ENCODE measurements around the gene RALGPS2. TPM values are rescaled to one million over a fixed set of nuclear protein-coding genes. Genes with fewer than 3 reads are reported as not detected.
A peak's percentile ranks its signal among the peaks of the same experiment; 100 is the strongest.
"Not testable (repeated sequence)": the region's sequence is repeated elsewhere in the genome, so short reads cannot be mapped to it uniquely, and the experiment has no call there.

RALGPS2 gene
- total and polyA plus RNA-seq, 12 donors = 2.5 to 36.7 (median 12.9) TPM

DNA sequence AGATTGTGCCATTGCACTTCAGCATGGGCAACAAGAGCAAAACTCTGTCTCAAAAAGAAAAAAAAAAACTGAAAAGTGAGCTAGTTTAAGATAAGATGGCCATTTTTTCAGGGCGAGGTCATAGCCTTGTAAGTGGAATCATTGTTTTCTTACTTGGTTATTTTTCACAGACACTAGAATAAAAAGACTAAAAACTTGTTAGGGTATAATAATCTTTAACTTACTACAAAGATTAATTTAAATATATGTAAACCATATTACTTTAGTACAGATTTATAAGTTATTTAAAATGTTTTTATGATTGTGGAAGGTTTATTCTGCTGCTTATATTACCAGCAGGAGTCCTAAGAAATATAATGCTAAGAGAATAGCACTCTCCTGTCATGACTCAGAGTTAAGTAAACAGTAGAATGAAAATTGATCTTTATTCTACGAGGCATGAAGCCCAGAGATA is 122.4 kb downstream of the RALGPS2 start:
- WGBS, 4 donors = 33 to 36% (median 34%) methylated on average over 2 of the region's 2 CpGs
- TF ChIP-seq POLR2A (IDR thresholded peaks at IDR 0.05) = no peak
- TF ChIP-seq, protein P1, sequence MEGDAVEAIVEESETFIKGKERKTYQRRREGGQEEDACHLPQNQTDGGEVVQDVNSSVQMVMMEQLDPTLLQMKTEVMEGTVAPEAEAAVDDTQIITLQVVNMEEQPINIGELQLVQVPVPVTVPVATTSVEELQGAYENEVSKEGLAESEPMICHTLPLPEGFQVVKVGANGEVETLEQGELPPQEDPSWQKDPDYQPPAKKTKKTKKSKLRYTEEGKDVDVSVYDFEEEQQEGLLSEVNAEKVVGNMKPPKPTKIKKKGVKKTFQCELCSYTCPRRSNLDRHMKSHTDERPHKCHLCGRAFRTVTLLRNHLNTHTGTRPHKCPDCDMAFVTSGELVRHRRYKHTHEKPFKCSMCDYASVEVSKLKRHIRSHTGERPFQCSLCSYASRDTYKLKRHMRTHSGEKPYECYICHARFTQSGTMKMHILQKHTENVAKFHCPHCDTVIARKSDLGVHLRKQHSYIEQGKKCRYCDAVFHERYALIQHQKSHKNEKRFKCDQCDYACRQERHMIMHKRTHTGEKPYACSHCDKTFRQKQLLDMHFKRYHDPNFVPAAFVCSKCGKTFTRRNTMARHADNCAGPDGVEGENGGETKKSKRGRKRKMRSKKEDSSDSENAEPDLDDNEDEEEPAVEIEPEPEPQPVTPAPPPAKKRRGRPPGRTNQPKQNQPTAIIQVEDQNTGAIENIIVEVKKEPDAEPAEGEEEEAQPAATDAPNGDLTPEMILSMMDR (IDR thresholded peaks at IDR 0.05) = no peak
- no peaks in the 10 kb centered on the region for H3K36me3 ChIP-seq (replicated peaks in 1 of 2)
- intact Hi-C loops (cut with DNase I) = no loop called here
- H3K27me3 ChIP-seq = no peaks in the 10 kb centered on the region
- peak in 1 of 7 donors; percentile 4 for DNase-seq
- H3K4me1 ChIP-seq (replicated peaks in 1 of 2) = peaks cover 9% of the 10 kb centered on the region in 2 donors
- peak overlapping the region in 3 of 5 donors; percentile 11 to 36 (median 30) for H3K27ac ChIP-seq
- H3K4me3 ChIP-seq = no peak overlapping the region
- H3K9me3 ChIP-seq (replicated peaks in 1 of 3) = no peaks in the 10 kb centered on the region

- H3K36me3 ChIP-seq (replicated peaks in 1 of 2); H3K4me1 ChIP-seq (replicated peaks in 1 of 2); H3K9me3 ChIP-seq (replicated peaks in 1 of 3); intact Hi-C loops (cut with DNase I); DNase-seq; H3K4me3 ChIP-seq; H3K27me3 ChIP-seq: not testable (repeated sequence)
- WGBS, 4 donors = 86 to 100% (median 96%) methylated on average over 1 of the region's 1 CpG
- peak overlapping the region in 1 of 5 donors; percentile 30 for H3K27ac ChIP-seq
These were observed 122.9 kb downstream of the RALGPS2 start for GRCh38 chr1:178847919-178848318.

GRCh38 chr1:178849918-178850317 is 124.9 kb downstream of the RALGPS2 start:
- no peaks in the 10 kb centered on the region for H3K36me3 ChIP-seq (replicated peaks in 1 of 2)
- H3K27ac ChIP-seq = no peak overlapping the region
- no peak for TF ChIP-seq POLR2A (IDR thresholded peaks at IDR 0.05)
- TF ChIP-seq, protein P1 (IDR thresholded peaks at IDR 0.05) = no peak
- H3K9me3 ChIP-seq (replicated peaks in 1 of 3) = no peaks in the 10 kb centered on the region
- DNase-seq = no peak
- no peaks in the 10 kb centered on the region for H3K27me3 ChIP-seq
- WGBS, 4 donors = 77 to 91% (median 86%) methylated on average over 2 of the region's 2 CpGs
- H3K4me1 ChIP-seq (replicated peaks in 1 of 2) = peaks cover 9% of the 10 kb centered on the region in 2 donors
- H3K4me3 ChIP-seq = no peak overlapping the region
- intact Hi-C loops (cut with DNase I) = no loop called here

- Histone ChIP-seq H3K4me1 (replicated peaks in 1 of 2) (no peaks in the 10 kb centered on the region), H3K4me3 (no peak overlapping the region), H3K27me3 (no peaks in the 10 kb centered on the region), H3K9me3 (replicated peaks in 1 of 3) (no peaks in the 10 kb centered on the region), H3K27ac (no peak overlapping the region), H3K36me3 (replicated peaks in 1 of 2) (no peaks in the 10 kb centered on the region)
- intact Hi-C loops (cut with DNase I) = no loop called here
- TF ChIP-seq POLR2A (IDR thresholded peaks at IDR 0.05) = no peak
- TF ChIP-seq, protein P1 (IDR thresholded peaks at IDR 0.05) = no peak
- no peak for DNase-seq
- 96 to 100% (median 98%) methylated on average over 2 of the region's 2 CpGs for WGBS, 4 donors
These were observed 132.1 kb downstream of the RALGPS2 start for GRCh38 chr1:178857126-178857525.

DNA sequence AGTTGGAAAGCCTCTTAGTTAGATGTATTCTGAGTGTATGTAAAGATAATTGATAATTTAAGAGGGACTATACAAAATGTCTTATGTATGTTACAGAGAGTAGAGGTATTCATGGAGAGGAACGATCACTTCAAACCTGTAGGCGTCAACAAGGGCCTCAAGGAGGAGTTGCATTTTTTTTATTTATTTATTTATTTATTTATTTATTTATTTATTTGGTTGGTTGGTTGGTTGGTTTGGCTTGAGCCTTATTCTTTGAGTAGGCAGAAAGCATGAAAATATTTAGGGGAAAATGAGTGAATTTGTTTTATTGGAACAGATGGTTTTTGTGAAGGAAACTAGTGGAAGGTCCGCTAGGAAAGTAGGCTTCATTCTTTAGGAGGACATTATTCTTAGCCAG is 137.4 kb downstream of the RALGPS2 start:
- Histone ChIP-seq H3K27me3 (no peaks in the 10 kb centered on the region), H3K4me1 (replicated peaks in 1 of 2) (peaks cover 0 to 32% of the 10 kb centered on the region in 2 donors), H3K9me3 (replicated peaks in 1 of 3) (no peaks in the 10 kb centered on the region), H3K4me3 (no peak overlapping the region), H3K36me3 (replicated peaks in 1 of 2) (no peaks in the 10 kb centered on the region), H3K27ac (no peak overlapping the region)
- TF ChIP-seq, protein P1 (IDR thresholded peaks at IDR 0.05) = no peak
- no peak for TF ChIP-seq POLR2A (IDR thresholded peaks at IDR 0.05)
- intact Hi-C loops (cut with DNase I) = no loop called here
- 95 to 99% (median 97%) methylated on average over 3 of the region's 3 CpGs for WGBS, 4 donors
- no peak for DNase-seq

Measured in adrenal gland (tissue), 12 donors.